GM10248 (cell line): ENCODE results near the gene SDK1.

Experiments
- CTCF ChIA-PET: fragments of 300-600 bp; sonication (Branson Sonifier 250); formaldehyde crosslinking; extraction: SDS; loops from one replicate; lab custom pipeline; 2021; ENCODE audit warnings: antibody characterized with exemption; lab: Yijun Ruan, JAX
- POLR2A ChIA-PET: fragments of 350-650 bp; sonication (Branson Sonifier 250); formaldehyde crosslinking; extraction: SDS; loops from one replicate; lab custom pipeline; 2020; ENCODE audit warnings: antibody characterized with exemption; lab: Yijun Ruan, JAX
- DNase-seq: peaks from one replicate; pipeline ENCODE4 v3.0.0; 2012; ENCODE audit errors: extremely low spot score
- CTCF ChIP-seq: IDR thresholded peaks from 2 replicates; pipeline ENCODE4 v1.5.1; 2012; ENCODE audit warnings: mild to moderate bottlenecking, low read depth; ENCODE audit errors: extremely low read depth, missing control alignments, control extremely low read depth

SDK1 gene

GRCh38 chr7:4162884-4163564 lies 862.0 kb downstream of the SDK1 start:
- no peak for DNase-seq
- TF ChIP-seq CTCF: no peak
- ChIA-PET CTCF (no interaction called here), POLR2A (no interaction called here)

- ChIA-PET CTCF (no interaction called here), POLR2A (no interaction called here)
- DNase-seq: no peak
- no peak for TF ChIP-seq CTCF
Observed at GRCh38 chr7:4163565-4164203, 862.6 kb downstream of the SDK1 start.

- no peak for DNase-seq
- POLR2A ChIA-PET: no interaction called here
- TF ChIP-seq CTCF: no peak
- CTCF ChIA-PET: no interaction called here
Observed at GRCh38 chr7:4164556-4164955, 863.5 kb downstream of the SDK1 start.

GRCh38 chr7:4166340-4166739 lies 865.3 kb downstream of the SDK1 start:
- POLR2A ChIA-PET: no interaction called here
- no peak for TF ChIP-seq CTCF
- no peak for DNase-seq
- CTCF ChIA-PET: no interaction called here

- no peak for TF ChIP-seq CTCF
- ChIA-PET POLR2A (no interaction called here), CTCF (no interaction called here)
- DNase-seq: no peak
Observed at GRCh38 chr7:4166807-4167206, 865.8 kb downstream of the SDK1 start.

- no peak for DNase-seq
- TF ChIP-seq CTCF: no peak
- CTCF ChIA-PET: no interaction called here
- POLR2A ChIA-PET: no interaction called here
Observed at GRCh38 chr7:4167385-4167910, 866.4 kb downstream of the SDK1 start.

GRCh38 chr7:4168041-4168440 lies 867.0 kb downstream of the SDK1 start:
- CTCF ChIA-PET: no interaction called here
- DNase-seq: no peak
- POLR2A ChIA-PET: no interaction called here
- no peak for TF ChIP-seq CTCF
